Cardiac muscle cell (in vitro differentiated cells and primary cell): ENCODE data around the gene ZNF614. TPM values are rescaled to one million over a fixed set of nuclear protein-coding genes. Genes with fewer than 3 reads are reported as not detected.
A peak's percentile ranks its signal among the peaks of the same experiment; 100 is the strongest.
"Not testable (repeated sequence)": the region's sequence is repeated elsewhere in the genome, so short reads cannot be mapped to it uniquely, and the experiment has no call there.

Experiments used
- DNase-seq, 2 donors: peaks; one replicate each; pipeline versions ENCODE4 v3.0.0 to v3.0.0-alpha.2; 2010 to 2017; ENCODE audit warnings: low read depth in 1 of 2, low spot score in 1 of 2
- H3K27ac ChIP-seq: fragments of 200-600 bp; sonication (generic); 2 replicates; pipeline ENCODE4 v1.5.1; 2016
- H3K27me3 ChIP-seq: fragments of 200-600 bp; sonication (generic); 2 replicates; pipeline ENCODE4 v1.6.0; 2016; ENCODE audit warnings: control low read depth
- H3K36me3 ChIP-seq: fragments of 200-600 bp; sonication (generic); 2 replicates; pipeline ENCODE4 v1.5.1; 2016; ENCODE audit warnings: control low read depth
- H3K4me1 ChIP-seq: fragments of 200-600 bp; sonication (generic); 2 replicates; pipeline ENCODE4 v1.8.1; 2017; ENCODE audit warnings: low read depth, mild to moderate bottlenecking, mixed run types
- H3K4me3 ChIP-seq: fragments of 200-600 bp; sonication (generic); 2 replicates; pipeline ENCODE4 v1.5.1; 2016; ENCODE audit warnings: mild to moderate bottlenecking
- H3K9me3 ChIP-seq: fragments of 200-600 bp; sonication (generic); 2 replicates; pipeline ENCODE4 v1.5.1; 2017; ENCODE audit warnings: low read depth, mild to moderate bottlenecking, control low read depth
- polyA plus RNA-seq: library from polyadenylated mRNA; unstranded; fragments of >200 nt; fragmentation: Nextera tagmentation; extraction: Ambion mirVana; gene quantifications from 2 replicates; pipeline ENCODE4 v1.2.1, GENCODE V29; 2016
- total RNA-seq: library from RNA; depleted of rRNA; stranded (reverse); fragments of >200 nt; gene quantifications from 2 replicates; pipeline ENCODE4 v1.2.3, GENCODE V29; 2016
- TF ChIP-seq, protein P1 (sequence below): IDR thresholded peaks from 2 replicates; pipeline ENCODE4 v1.5.1; 2012; ENCODE audit warnings: low read depth, mild to moderate bottlenecking, low read length

Gene ZNF614
- total and polyA plus RNA-seq, 2 experiments from 2014 or later = 11.6 to 13.3 TPM

DNA sequence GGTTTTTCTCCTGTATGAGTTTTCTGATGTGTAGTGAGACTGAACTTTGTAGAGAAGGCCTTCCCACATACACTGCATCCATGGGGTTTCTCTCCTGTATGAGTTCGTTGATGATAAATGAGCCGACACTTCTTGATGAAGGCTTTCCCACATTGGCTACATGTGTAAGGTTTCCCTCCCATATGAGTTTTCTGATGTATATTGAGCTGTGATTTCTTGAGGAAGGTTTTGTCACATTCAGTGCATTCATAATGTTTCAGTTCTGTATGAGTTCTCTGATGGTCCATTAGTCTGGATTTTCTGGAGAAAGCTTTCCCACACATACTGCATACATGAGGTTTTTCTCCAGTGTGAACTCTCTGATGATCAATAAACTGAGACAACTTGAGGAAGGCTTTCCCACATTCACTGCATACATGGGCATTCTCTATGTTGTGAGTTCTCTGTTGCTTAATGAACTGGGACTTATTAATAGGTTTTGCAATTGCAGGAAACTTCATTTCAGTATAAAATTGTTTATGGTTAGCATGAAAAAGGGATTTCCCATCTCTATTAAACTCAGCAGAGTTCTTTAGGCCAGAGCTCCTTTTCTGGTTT lies 34.0 kb downstream of the ZNF614 start:
- Histone ChIP-seq H3K4me3 (no peak overlapping the region), H3K4me1 (no peaks in the 10 kb centered on the region), H3K36me3 (peaks cover 41% of the 10 kb centered on the region), H3K27me3 (no peaks in the 10 kb centered on the region), H3K27ac (no peak overlapping the region), H3K9me3 (peaks cover 13% of the 10 kb centered on the region)
- no peak for DNase-seq
- TF ChIP-seq, protein P1, sequence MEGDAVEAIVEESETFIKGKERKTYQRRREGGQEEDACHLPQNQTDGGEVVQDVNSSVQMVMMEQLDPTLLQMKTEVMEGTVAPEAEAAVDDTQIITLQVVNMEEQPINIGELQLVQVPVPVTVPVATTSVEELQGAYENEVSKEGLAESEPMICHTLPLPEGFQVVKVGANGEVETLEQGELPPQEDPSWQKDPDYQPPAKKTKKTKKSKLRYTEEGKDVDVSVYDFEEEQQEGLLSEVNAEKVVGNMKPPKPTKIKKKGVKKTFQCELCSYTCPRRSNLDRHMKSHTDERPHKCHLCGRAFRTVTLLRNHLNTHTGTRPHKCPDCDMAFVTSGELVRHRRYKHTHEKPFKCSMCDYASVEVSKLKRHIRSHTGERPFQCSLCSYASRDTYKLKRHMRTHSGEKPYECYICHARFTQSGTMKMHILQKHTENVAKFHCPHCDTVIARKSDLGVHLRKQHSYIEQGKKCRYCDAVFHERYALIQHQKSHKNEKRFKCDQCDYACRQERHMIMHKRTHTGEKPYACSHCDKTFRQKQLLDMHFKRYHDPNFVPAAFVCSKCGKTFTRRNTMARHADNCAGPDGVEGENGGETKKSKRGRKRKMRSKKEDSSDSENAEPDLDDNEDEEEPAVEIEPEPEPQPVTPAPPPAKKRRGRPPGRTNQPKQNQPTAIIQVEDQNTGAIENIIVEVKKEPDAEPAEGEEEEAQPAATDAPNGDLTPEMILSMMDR = no peak

DNA sequence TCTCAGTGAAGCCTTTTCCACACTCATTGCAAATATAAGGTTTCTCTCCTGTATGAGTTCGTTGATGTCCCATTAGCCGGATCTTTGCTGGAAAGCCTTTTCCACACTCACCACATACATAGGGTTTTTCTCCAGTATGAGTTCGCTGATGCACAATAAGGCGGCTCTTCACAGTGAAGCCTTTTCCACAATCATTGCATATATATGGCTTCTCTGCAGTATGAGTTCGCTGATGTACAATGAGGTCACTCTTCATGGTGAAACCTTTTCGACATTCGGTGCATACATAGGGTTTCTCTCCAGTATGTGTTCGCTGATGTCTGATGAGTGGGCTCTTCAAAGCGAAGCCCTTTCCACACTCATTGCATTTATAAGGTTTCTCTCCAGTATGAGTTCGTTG lies 34.8 kb downstream of the ZNF614 start:
- DNase-seq = no peak
- no peaks in the 10 kb centered on the region for H3K4me1 ChIP-seq
- no peak overlapping the region for H3K4me3 ChIP-seq
- no peaks in the 10 kb centered on the region for H3K27me3 ChIP-seq
- no peak overlapping the region for H3K27ac ChIP-seq
- H3K36me3 ChIP-seq = peaks cover 34% of the 10 kb centered on the region
- TF ChIP-seq, protein P1 = no peak
- peaks cover 13% of the 10 kb centered on the region for H3K9me3 ChIP-seq

DNA sequence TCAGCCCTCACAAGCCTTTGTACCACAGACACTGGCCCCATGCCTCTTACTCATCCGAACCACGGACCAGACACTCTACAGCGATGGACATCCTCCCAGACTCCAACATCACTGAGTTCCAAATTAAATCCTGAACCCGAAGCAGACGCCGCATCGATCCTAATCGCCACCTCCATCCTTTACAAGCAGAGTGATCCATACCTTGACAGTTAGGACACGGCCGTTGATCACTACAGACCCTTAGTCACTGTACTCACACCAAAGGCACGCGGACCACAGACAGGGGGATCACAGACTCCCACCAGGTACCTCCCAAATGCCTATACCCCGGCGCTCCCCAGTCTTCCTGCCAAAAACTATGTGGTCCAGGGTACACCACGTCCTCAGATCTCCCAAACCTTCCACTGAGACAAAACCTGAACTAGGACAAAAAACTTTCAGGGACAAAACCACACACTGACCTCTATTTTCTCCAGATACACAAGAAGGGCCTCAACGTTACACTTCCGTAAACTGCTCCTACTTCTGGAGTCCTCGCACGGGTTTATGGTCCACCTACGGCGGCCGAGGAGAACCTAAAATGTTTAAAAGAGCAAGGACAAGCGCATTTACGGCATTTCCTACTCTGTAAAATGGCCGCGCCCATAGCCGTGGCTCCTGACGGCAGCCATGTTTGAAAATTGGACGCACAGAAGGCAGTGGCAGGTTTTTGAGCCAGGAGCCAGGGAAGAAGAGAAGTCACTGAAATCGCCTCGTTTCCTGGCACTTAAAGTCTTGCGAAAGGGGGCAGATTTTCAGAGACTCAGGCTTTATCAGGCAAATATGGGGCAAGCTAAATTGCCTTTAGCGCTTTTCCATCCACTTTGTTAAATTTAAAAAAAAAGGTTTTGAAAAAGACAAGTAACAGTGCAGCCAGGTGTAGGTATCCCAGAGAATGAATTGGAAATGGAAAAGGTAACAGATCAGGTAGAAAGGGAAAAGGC lies 41.6 kb downstream of the ZNF614 start, which contains the start of gene ZNF350:
Gene ZNF350 (minus strand): TSS at position 532 of the 983 bp plus-strand sequence. CDS start 12,480 bp downstream, outside the sequence.
- H3K9me3 ChIP-seq = no peaks in the 10 kb centered on the region
- TF ChIP-seq, protein P1 = no peak
- peak within 1 kb of the TSS; percentile 74 for H3K4me3 ChIP-seq
- H3K4me1 ChIP-seq = no peaks in the 10 kb centered on the region
- H3K36me3 ChIP-seq = no peaks in the 10 kb centered on the region
- H3K27me3 ChIP-seq = no peaks in the 10 kb centered on the region
- H3K27ac ChIP-seq = peak within 1 kb of the TSS; percentile 55
- peak; percentile 94 to 98 for DNase-seq

DNA sequence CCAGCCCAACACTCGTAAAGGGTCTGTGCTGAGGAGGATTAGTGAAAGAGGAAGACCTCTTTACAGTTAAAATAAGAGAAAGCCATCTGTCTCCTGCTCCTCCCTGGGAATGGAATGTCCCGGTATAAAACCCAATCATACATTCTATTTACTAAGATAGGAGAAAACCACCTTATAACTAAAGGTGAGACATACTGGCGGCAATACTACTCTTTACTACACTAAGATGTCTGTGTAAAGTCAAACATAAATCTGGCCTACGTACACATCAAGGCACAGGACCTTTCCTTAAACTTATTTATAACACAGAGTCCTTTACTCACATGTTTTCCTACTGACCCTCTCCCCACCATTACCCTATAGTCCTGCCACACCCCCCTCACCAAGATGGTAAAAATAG lies 44.8 kb downstream of the ZNF614 start:
- Histone ChIP-seq H3K27ac (no peak overlapping the region), H3K4me3 (no peak overlapping the region), H3K4me1 (no peaks in the 10 kb centered on the region), H3K36me3 (no peaks in the 10 kb centered on the region), H3K27me3 (no peaks in the 10 kb centered on the region), H3K9me3 (no peaks in the 10 kb centered on the region)
- DNase-seq = no peak
- TF ChIP-seq, protein P1 = no peak

DNA sequence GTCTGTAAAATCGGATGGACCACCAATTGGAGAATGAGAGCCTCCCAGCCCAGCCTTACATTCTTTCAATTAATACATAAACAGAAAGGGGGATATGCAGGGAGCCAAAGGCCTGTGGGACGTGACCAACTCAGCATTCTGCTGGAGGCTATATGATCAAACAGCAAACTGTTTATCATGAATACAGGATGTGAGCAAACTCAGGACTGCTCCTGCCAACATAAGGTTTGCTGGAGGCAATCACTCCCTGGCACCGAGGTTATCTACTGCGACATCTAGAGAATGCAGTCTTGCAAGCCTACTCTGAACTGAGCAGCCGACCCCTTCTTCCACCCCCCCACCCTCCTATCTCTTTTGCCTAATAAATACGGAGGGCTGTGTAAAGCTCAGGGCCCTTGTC lies 47.3 kb downstream of the ZNF614 start:
- DNase-seq, H3K27me3 ChIP-seq, H3K4me3 ChIP-seq, H3K27ac ChIP-seq, H3K9me3 ChIP-seq, H3K4me1 ChIP-seq, H3K36me3 ChIP-seq: not testable (repeated sequence)
